GM12892 (cell line): Measurements from ENCODE around the gene EDEM3.

Experiments used
- POLR2A ChIP-seq: IDR thresholded peaks from 2 replicates; pipeline ENCODE4 v1.6.1; 2011; ENCODE audit warnings: low read depth, low read length, control low read depth
- POLR2AphosphoS5 ChIP-seq: IDR thresholded peaks from 2 replicates; pipeline ENCODE4 v1.6.1; 2011; ENCODE audit warnings: low read depth, low read length, control low read depth
- TAF1 ChIP-seq: IDR thresholded peaks from 2 replicates; pipeline ENCODE4 v1.6.1; 2011; ENCODE audit warnings: low read depth, mild to moderate bottlenecking, control low read depth, low read length, borderline replicate concordance

DNA sequence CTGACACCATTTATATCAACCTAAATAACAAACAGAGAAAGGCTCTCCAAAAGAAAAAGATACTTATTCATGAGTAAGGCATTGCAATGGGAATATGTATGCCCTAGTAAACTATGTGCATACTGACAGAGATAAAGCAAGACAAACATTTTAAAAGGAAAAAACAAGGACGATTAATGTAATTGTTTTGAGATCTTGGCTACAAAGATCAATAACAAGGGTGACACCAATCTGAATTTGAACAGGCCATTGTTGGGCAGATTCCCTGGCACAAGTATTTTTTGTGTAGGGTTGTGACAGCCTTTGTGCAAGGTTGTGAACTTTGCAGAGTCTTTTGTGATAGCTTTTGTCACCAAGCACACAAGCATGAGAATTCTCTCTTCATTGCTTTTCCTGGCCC is 85.3 kb downstream of the EDEM3 start:
- TF ChIP-seq POLR2A (no peak), TAF1 (no peak), POLR2AphosphoS5 (no peak)
